GM13976 (cell line): ENCODE measurements around the gene ZNF622.
"Not testable (repeated sequence)": the region's sequence is repeated elsewhere in the genome, so short reads cannot be mapped to it uniquely, and the experiment has no call there.

Experiments used
- DNase-seq: peaks from one replicate; pipeline ENCODE4 v3.0.0; 2012; ENCODE audit warnings: low spot score
- CTCF ChIP-seq: IDR thresholded peaks from 2 replicates; pipeline ENCODE4 v1.5.1; 2012; ENCODE audit warnings: borderline replicate concordance, mild to moderate bottlenecking; ENCODE audit not compliant: insufficient read depth; ENCODE audit errors: extremely low read depth, missing control alignments, control extremely low read depth
- in situ Hi-C: fragments of 300-500 bp; cut with MboI; formaldehyde crosslinking; loops from one replicate; pipeline ENCODE4 v1.12.0; 2022; ENCODE audit warnings: low sequenced_read_pairs, mixed read lengths, inconsistent platforms; ENCODE audit not compliant: unreplicated experiment

Gene ZNF622

GRCh38 chr5:16482891-16483290 is 17.3 kb upstream of the ZNF622 start:
- in situ Hi-C loops: no loop called here
- no peak for DNase-seq
- TF ChIP-seq CTCF: no peak

- DNase-seq: no peak
- TF ChIP-seq CTCF: no peak
- in situ Hi-C loops: no loop called here
Measured at GRCh38 chr5:16480821-16481538, 15.4 kb upstream of the ZNF622 start.

GRCh38 chr5:16480144-16480543 is 14.5 kb upstream of the ZNF622 start:
- in situ Hi-C loops: no loop called here
- no peak for DNase-seq
- TF ChIP-seq CTCF: no peak

- no peak for TF ChIP-seq CTCF
- in situ Hi-C loops: no loop called here
- DNase-seq: no peak
Measured at GRCh38 chr5:16477541-16477940, 11.9 kb upstream of the ZNF622 start.

- in situ Hi-C loops, DNase-seq: not testable (repeated sequence)
Measured at GRCh38 chr5:16476417-16476816, 10.8 kb upstream of the ZNF622 start.

GRCh38 chr5:16471387-16471786 is 5.8 kb upstream of the ZNF622 start:
- DNase-seq: no peak
- in situ Hi-C loops: no loop called here
- TF ChIP-seq CTCF: no peak

- DNase-seq: peak; percentile 57
- in situ Hi-C loops: loop anchor here (5.0 kb wide), 1 partner anchor 85 kb away; no protein-coding TSS in a partner anchor
- no peak for TF ChIP-seq CTCF
Measured at GRCh38 chr5:16467363-16468219, 2.0 kb upstream of the ZNF622 start.
